Bronchial epithelial cell (primary cell): ENCODE data around the gene FBXO9. TPM values are rescaled to one million over a fixed set of nuclear protein-coding genes. Genes with fewer than 3 reads are reported as not detected.

Source experiments
- DNase-seq: peaks from one replicate; pipeline ENCODE4 v3.0.0-alpha.2; 2010; ENCODE audit warnings: low read depth
- FAIRE-seq: peaks from 2 replicates; lab custom pipeline; 2011; peaks lifted over from hg19 to GRCh38; lab: Jason Lieb, UNC
- H3K27me3 ChIP-seq: 2 replicates; pipeline ENCODE4 v1.5.1; 2011; ENCODE audit warnings: low read length; ENCODE audit not compliant: control insufficient read depth, insufficient read depth
- H3K36me3 ChIP-seq: 2 replicates; pipeline ENCODE4 v1.5.1; 2011; ENCODE audit warnings: low read length; ENCODE audit not compliant: control insufficient read depth, insufficient read depth
- H3K4me3 ChIP-seq: 2 replicates; pipeline ENCODE4 v1.5.1; 2011; ENCODE audit warnings: mild to moderate bottlenecking, low read depth, low read length, control low read depth
- CTCF ChIP-seq: IDR thresholded peaks from 2 replicates; pipeline ENCODE4 v1.5.1; 2011; ENCODE audit warnings: mild to moderate bottlenecking, moderate library complexity, low read length, control low read depth, inconsistent platforms; ENCODE audit not compliant: insufficient read depth, severe bottlenecking
- total RNA-seq: library from RNA; depleted of rRNA; stranded (reverse); fragments of >200 nt; gene quantifications from 2 replicates; pipeline ENCODE4 v1.2.1, GENCODE V29; 2014

Gene FBXO9
- total RNA-seq, 1 donor from 2014 or later: 29.0 TPM

GRCh38 chr6:53111865-53112264, 46.7 kb downstream of the FBXO9 start:
- Histone ChIP-seq H3K36me3 (no peaks in the 10 kb centered on the region), H3K27me3 (no peaks in the 10 kb centered on the region), H3K4me3 (no peak overlapping the region)
- no peak for TF ChIP-seq CTCF
- peak; percentile 42 for DNase-seq
- FAIRE-seq: no peak

- H3K4me3 ChIP-seq: no peak overlapping the region
- peak; percentile 96 for DNase-seq
- H3K36me3 ChIP-seq: no peaks in the 10 kb centered on the region
- no peaks in the 10 kb centered on the region for H3K27me3 ChIP-seq
- no peak for TF ChIP-seq CTCF
- FAIRE-seq: no peak
These were observed 47.2 kb downstream of the FBXO9 start for GRCh38 chr6:53112404-53112803.

DNA sequence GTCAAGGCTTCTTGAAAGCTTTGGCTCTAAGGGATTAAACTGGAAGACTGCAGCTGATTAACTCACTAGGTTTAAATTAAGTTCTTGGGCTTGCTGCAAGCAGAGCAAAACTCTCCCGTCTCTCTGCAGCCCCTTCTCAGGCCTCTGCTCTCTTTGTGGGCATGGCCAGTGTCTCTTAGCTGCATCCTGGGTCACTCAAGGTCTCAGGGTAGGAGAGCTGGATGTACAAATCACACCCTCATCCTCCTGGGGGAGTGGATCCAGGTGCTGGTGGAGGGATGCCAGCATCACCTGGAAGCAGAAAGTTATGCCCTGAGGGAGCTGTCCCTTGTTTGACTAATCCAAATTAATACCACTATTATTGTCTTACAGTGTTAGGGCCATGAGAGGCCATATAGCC, 47.7 kb downstream of the FBXO9 start:
- DNase-seq: peak; percentile 83
- H3K27me3 ChIP-seq: no peaks in the 10 kb centered on the region
- no peak for FAIRE-seq
- H3K4me3 ChIP-seq: no peak overlapping the region
- TF ChIP-seq CTCF: no peak
- no peaks in the 10 kb centered on the region for H3K36me3 ChIP-seq

DNA sequence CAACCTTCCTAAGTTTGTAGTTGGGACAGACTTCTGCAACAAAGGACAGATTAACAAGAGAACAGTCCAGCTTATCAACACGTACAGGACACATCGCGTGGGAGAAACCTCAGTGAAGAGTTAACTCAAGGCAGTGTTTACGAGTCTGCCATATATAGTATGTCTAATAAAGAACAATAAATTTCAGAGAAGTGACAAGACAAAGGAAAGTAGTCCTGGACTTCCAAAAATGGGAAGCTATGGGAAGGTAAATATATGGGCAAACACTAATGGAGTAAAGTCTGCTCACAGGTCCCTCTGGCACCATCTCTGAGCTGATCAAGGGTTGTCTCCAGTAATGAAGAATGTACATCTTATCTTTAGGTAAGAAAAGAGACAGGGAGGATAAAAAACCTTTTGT, 48.5 kb downstream of the FBXO9 start:
- no peak for DNase-seq
- no peak for TF ChIP-seq CTCF
- FAIRE-seq: no peak
- no peak overlapping the region for H3K4me3 ChIP-seq
- H3K27me3 ChIP-seq: no peaks in the 10 kb centered on the region
- H3K36me3 ChIP-seq: no peaks in the 10 kb centered on the region

- TF ChIP-seq CTCF: no peak
- Histone ChIP-seq H3K4me3 (no peak overlapping the region), H3K36me3 (no peaks in the 10 kb centered on the region), H3K27me3 (no peaks in the 10 kb centered on the region)
- FAIRE-seq (no peak), DNase-seq (no peak)
These were observed 49.9 kb downstream of the FBXO9 start for GRCh38 chr6:53115113-53115512.

GRCh38 chr6:53115741-53116140, 50.5 kb downstream of the FBXO9 start:
- Histone ChIP-seq H3K36me3 (no peaks in the 10 kb centered on the region), H3K4me3 (no peak overlapping the region), H3K27me3 (no peaks in the 10 kb centered on the region)
- FAIRE-seq (no peak), DNase-seq (no peak)
- TF ChIP-seq CTCF: no peak
